Measurements from ENCODE around the gene RASA1.
A peak's percentile ranks its signal among the peaks of the same experiment; 100 is the strongest.
"Not testable (repeated sequence)": the region's sequence is repeated elsewhere in the genome, so short reads cannot be mapped to it uniquely, and the experiment has no call there.

Gene RASA1

DNA sequence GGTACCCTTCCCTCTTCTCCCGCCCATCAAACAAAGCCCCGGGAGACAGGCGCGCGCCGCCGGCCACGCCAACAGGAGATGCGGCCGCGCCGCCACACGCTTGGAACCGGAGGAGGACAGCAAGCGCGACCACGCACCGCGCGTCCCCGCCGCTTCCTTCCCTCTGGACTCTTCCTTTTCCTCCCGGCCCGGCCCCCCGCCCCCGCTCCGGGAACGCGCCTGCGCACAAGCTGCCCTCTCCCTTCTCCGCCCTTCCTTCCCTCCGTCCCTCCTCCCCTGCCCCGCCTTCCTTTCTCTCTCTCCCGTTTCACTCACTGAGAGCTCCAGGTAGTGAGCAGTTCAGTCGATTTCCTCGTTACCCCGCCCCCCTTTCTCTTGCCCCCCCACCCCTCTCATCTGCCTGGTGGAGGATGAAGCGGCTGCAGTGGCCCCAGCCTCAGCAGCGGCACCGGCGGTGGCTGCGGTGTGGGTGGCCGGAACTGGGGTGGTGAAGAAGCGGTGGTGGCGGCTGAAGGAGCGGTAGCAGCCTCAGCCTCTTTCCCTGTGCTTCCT, at the start of gene RASA1:
Gene RASA1 (plus strand): TSS at position 310 of the 552 bp plus-strand sequence. CDS start 569 bp downstream, outside the sequence.
- peak; percentile 70 to 74 for DNase-seq

DNA sequence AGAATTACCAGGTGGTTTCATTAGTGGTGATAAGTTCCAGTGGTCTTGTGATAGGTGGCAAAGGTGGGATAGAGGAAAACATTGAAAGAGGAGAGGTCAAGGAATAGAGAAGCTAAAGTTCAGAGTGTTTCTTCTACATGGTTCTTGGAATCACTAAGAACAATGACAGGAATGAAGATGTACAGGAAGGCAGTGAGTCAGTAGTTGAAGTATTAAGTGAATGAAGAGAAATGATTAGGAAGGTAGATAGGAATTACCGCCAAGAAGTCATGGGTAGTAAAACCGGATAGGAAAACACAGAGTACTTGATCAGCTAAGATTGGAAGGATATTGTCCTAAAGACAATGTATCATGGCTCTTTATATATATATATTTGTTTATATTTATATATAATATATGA, 37.9 kb upstream of the RASA1 start:
- no peak for DNase-seq

DNA sequence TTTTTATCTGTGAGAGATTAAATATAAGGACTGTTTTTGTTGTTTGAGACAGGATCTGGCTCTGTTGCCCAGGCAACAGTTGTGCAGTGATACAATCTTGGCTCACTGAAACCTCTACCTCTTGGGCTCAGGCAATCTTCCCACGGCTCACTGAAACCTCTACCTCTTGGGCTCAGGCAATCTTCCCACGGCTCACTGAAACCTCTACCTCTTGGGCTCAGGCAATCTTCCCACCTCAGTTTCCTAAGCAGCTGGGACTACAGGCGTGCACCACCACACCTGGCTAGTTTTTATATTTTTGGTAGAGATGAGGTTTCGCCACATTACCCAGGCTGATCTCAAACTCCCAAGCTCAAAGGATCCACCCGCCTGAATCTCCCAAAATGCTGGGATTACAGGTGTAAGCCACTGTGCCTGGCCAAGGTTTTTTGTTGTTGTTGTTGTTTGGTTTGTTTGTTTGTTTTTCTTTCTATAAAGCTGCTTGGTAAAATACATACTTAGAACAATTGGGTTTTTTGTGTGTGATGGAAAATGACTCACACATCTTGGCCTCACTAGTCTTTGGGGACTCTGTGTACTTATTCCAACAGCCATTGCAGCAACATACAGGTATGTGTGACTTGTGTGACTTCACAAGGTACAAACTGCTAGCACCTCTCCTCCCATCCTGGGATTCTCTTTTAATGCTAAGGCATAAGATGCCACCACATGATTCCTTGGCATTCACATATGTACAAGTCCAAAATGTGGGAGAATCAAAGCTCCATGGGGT, 36.5 kb upstream of the RASA1 start:
- DNase-seq: no peak

DNA sequence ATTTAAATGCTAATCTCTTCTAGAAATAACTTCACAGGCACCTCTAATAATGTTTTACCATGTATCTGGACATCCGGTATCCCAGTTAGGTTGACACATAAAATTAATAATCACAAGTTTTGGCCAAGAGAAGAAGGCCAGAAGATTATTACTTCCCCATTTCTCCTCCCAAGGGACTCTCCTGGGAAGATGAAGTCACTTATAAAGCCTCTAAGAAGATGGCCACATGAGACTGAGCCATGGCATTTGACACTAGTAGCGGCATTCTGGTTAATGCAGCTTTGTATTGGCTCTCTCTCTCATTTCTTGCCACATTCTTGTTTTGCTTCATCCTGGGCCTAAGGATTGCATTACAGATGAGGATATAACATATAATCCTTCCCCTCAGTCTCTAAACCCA, 34.5 kb upstream of the RASA1 start:
- no peak for DNase-seq

DNA sequence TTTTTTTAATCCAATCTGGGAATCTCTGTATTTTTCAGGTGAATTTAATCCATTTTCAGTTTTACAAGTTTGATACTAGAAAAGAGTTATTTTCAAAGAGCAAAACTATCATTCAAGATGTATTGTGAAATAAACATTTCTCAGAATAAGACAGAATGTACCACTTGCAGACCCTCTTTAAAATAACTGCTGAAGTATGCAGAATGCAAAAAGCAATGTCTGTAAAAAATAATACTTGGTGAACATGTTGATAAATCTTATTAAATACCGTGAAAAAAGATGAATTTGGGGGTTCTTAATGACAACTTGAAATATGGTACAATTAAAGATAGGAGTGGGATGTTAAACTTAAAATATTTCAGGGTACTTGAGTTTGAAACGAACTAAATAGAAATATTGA, 26.1 kb upstream of the RASA1 start:
- DNase-seq: no peak

DNA sequence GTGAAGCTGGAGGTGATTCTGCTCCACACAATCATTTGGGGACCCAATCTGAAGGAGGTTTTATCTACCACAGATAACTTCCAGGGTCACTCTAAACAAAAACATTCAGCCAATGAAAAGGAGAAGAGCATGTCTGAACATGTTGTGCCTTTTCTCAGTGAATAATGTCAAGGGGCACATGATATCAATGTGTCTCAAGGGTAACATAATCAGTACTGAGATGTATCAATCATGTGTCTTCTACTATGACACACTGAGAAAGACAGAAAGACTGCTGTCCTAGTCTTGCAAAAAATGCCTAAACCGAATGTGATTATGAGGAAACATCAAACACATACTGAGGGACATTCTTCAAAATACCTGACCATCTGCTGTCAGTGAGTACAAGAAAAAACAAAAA, 25.4 kb upstream of the RASA1 start:
- DNase-seq: no peak

DNA sequence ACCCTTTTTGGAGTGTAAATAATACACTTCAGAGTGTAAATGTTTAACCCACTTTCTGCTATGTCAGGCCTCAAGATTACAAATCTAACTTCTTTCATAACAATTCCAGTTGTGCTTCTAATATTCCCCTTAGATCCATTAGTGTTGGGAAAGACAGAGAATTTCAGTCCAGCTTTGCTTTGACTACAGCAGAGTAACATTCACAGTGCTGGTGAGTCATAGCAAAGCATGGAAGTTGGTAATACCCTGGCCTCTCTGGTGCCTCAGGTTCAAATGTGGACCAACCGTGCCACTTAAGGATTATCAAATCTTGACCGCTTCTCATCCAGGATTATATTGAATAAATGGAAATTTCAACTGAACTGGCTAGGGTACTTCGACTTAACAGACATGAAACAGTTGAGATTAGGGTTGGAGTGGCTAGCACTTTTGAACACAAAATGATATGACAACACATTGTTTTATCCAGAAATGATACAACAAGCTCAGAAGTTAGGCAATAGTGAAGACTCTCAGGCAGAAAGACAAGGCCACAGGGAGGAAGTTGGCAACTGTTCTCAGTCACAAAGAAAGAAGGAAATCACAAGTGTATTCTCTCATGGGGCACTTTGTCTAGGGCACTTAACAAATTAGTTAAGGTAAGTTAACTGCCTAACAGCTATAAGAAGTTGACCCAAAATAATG, 24.4 kb upstream of the RASA1 start:
- DNase-seq: no peak

DNA sequence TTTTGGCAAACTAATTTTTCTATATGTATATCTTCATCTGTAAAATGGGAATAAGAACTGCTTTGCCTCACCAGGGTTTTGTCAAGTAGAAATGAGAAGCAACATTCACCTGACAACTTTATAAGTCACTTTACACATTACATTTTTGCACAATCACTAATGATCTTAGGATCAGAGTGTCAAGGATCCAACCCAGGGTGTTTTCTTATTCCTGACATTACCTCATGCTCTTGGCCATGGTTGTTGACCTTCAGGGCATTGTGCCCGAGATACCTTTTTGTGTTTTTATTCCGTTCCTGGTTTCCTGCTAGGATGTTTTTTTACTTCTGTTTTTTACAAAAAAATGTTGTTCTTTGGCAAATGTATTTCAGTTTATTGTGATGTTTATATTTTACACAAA, 22.2 kb upstream of the RASA1 start:
- DNase-seq: no peak

DNA sequence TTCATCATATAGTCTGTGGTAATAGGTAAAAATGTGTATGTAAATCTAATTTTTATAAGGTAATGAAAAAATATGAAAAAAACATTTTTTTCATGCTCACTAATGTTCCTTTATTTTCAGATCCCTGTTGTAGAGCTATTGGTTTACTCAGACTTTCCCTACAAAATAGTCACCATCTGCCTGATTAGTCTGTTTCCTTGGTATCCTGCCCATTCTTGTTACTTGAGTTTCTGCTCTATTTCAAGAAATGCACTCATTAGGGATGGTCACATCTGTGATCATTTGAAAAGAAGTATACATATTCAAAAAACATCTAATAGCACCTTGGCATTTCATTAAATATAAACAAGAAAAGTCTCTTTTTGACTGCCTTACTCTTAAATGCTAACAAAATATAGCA, 21.6 kb upstream of the RASA1 start:
- DNase-seq: no peak

DNA sequence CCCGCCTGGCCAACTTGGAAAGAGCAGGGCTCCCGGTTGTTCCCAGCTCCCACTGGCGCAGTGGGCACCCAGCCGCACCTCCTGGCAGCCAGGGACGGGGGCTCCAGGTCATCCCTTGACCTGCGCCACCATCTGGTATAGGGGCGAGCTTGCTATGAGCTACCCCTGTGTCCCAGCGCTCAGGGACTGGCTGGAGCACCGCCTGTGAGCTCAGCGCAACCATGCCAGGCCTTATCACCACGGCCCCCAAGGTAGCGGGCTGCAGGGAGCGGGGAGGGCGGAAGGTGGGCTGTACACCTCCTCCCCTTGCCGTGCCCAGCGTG, 15.4 kb upstream of the RASA1 start:
- DNase-seq: no peak

DNA sequence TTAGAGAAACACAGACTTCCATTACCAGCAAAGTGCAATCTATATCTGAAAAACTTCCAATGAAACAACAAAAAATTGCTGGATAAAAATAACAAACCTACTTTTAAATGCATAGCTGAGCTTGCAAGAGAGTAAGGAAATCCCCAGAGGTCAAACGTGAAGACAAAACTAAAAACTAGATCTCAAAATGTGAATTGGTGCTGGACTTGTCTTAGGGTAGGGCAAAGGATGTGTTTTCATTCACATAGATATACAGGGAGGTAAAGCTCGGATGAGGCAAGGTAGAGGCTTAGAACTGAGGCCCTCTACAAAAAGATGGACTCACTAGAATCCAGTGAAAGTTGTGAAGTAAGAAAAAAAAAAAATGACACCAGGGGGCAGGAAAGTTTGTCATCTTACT, 13.6 kb upstream of the RASA1 start:
- DNase-seq: no peak

DNA sequence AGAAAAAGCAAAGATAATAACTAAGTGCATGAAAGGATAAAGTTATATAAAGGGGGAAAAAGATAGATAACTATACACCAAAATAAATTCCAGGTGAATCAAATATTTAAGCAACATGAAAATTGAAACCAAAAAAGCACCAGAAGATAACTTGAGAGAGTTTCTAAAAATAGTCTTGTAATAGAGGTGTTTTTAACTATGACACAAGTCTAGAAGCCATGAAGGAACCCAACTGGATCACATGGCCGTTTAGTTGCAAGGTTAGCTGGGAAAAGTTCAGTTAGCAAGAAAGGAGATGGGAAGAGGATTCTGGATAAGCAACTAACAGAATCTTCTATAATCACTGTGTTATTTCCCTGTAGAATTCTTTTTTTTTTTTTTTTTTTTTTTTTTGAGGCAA, 9.2 kb upstream of the RASA1 start:
- no peak for DNase-seq

DNA sequence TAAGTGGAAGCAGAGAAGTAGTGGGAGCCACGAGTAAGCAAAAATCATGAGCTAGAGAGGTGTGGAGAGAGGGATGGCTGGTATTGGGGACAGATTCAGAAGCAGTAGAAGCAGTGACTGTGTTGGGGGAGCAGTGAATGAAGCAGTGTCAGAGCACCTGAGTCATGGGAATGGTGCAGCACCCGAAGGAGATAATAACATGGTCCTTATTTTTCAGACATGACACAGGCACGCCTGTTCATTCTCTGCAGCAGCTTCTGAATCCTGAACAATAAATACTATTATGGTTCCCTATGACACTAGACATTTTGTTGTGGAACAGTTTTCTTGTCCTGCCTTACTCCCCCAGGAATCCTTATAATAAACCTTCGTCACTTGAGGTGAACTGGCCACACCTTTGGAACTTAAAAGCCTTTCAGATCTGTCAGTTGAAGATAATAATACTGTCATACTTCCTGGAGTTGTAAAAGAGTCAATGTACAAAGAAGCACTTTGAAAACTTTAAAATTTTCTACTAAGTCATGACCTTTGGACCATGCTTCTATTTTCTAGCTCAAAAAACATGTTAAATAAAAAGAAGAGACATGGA, 7.0 kb upstream of the RASA1 start:
- no peak for DNase-seq

DNA sequence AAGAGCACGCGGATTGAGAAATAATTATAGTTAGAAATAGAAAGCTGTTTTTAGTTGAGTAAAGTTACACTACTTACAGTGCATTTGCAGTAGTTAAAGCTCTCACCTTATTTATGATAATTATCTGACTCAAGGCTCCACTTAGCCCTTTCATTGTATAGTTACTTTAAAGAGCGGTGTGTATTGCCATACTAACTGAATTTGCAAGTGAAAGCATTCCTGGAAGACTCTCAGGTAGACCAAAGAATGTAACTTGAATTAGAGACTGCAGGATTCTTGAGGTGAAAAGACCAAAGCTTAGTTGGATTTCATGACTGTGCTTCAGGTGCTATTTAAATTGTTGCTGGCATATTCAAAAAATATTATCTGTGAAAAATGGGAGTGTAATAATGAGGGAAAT, 4.2 kb upstream of the RASA1 start:
- DNase-seq: no peak

DNA sequence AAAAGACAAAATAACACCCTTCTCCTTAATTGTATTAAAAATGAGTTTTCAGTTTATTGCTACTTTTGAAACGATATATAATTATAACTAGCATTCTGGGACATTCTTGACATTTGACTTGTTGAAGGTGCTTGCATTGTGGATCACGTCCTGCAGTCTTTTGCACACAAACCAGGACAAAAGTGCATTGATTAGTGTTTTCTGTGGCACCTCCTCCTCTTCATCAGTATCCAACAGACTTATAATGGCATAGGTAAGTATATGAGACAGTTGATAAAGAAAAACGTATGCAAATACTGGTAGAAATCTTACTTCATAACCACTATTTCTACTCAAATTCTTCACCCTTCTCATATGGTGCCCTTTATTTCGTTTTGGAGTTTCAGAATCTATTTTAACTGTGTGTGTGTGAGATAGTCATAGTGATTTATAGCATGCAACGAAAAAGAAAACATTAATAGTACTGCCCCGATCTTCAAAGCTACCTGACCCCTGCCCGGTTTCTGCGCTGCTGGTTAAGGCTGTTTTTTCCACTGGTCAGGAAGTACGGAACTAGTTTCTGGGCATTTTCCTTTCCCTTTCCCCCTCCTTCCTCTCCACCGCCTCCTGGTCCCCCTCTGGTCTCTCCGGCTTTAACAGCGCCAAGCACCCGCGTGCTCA, 639 bp upstream of the RASA1 start:
- DNase-seq: no peak

DNA sequence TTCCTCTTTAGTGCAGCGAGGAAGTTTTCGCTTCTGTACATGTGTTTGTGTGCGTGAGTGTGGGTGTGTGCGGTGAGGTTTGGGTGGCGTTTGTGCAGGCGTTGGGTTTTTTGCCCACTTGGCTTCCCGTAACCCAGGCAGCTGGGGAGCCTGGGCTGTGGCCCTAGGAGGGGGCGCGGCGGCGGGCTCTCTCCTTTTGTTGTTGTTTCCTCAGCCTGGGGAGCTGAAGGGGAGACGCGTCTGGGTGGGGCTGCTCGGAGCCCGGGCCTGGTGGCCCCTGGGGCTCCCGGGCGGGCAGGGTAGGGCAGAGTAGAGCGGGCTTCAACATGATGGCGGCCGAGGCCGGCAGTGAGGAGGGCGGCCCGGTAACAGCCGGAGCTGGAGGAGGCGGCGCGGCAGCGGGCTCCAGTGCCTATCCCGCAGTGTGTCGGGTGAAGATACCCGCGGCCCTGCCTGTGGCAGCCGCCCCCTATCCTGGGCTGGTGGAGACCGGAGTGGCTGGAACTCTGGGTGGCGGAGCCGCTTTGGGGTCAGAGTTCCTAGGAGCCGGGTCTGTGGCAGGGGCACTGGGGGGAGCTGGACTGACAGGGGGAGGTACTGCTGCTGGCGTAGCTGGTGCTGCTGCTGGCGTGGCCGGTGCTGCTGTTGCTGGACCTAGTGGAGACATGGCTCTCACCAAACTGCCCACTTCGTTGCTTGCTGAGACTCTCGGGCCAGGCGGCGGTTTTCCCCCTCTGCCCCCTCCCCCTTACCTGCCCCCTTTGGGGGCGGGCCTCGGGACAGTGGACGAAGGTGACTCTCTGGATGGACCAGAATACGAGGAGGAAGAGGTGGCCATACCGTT, 665 bp downstream of the RASA1 start:
- DNase-seq: peak; percentile 71 to 72

DNA sequence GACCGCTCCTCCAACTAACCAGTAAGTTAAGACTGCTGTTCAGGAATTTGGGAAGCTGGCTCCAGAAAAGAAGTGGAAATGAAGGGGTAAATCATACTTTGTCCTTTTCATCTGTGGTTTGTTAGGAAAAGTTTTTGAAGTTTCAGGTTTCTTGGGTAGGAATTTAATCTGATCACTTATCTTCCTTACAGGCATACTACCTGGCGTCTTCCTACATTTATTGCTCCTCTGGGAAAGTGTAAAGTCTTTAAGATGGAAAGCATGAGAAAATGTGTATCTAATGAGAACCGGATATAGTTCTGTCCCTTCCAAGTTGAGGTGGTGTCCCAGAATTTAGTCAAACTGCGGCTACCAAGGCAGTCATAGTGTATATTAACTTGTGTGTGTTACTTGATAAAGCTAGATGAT, 1.3 kb downstream of the RASA1 start:
- DNase-seq: no peak

DNA sequence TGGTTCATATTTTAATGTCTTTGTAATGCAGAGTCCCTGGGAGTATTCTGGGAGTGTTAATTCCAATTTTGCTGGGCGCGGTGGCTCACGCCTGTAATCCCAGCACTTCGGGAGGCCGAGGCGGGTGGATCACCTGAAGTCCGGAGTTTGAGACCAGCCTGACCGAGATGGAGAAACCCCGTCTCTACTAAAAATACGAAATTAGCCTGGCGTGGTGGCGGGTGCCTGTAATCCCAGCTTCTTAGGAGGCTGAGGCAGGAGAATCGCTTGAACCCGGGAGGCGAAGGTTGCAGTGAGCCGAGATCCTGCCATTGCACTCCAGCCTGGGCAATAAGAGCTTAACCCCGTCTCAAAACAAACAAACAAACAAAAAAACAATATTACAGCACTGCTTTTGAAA, 3.2 kb downstream of the RASA1 start:
- not testable (repeated sequence) for DNase-seq

DNA sequence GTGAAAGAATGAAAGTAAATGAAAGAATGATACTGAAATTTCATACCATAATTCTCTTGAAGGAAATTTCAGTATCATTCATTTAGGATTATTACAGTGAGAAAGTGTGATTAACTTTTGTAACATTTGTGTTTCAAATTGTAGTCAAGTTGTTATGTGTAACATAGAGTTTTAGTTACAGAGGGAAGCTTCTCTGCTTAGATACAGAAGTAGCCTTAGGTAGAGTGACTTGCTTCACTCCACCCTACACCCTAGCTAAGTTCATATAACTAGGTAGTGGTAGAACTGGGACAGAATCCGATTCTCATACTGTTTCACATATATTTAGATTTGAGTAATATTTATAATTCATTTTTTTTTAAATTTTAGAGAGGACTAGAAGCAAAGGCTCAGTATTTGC, 9.0 kb downstream of the RASA1 start:
- no peak for DNase-seq

DNA sequence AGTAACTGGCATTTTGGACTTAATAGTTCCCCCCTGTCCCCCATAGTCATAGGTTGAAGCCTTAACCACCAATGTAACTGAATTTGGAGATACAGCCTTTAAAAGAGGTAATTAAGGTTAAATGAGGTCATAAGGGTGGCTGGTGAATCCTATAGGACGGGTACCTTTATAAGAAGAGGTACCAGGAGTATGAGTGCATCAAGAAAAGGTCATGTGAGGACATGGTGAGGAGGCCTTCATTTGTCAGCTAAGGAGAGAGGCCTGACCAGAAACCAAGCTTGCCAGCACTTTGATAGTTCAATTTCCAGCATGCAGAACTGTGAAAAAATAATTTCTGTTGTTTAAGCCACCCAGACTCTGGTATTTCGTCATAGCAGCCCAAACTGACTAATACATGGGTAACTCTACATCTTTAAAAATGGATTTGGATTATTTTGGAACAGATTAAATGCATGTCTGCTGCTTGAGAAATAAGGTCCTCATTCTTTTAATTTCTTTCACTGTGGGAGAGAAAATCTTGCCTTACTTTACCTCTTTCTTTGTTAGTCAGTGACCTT, 9.7 kb downstream of the RASA1 start:
- DNase-seq: no peak

DNA sequence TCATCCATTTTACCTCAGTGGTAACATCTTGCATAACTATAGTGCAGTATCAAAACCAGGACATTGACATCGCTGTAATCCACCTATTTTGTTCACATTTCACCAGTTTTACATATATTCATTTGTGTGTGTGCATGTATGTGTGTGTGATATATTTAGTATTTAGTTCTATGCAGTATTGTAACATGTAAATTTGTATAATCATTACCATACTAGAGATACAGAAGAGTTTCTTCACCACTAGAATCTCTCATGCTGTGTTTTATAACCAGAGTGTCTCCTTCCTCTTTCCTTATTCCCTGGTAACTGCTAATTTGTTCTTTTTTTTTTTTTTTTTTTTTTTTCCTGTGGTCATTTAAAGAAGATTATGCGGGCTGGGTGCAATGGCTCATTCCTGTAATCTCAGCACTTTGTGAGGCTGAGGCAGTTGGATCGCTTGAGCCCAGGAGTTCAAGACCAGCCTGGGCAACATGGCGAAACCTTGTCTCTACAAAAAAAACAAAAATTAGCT, 11.0 kb downstream of the RASA1 start:
- DNase-seq: no peak

DNA sequence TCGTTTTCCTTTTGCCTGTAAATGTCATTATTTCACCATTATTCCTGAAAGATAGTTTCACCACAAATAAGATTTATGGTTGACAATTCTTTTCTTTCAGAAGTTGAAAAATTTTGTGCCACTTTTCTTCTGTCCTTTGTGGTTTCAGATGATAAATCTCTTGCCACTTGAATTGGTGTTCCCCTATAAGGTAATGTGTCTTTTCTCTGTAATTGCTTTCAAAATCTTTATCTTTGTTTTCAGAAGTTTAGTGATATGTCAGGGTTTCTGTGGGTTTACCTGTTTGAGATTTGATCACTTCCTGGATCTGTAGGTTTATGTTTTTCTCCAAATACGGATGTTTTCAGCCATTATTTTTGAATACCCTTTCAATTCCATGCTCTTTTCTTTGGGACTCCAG, 14.6 kb downstream of the RASA1 start:
- DNase-seq: no peak
